Prostate gland (tissue), 2 donors: Measurements from ENCODE around the gene POLR1C.
"Not testable (repeated sequence)": the region's sequence is repeated elsewhere in the genome, so short reads cannot be mapped to it uniquely, and the experiment has no call there.

ENCODE experiments used
- CTCF ChIP-seq, 4 experiments: fragments of 200-600 bp in 2 of 4; fragments of 450-650 bp in 2 of 4; sonication (generic) in 2 of 4; IDR thresholded peaks; 1 replicate in 3 of 4; 2 replicates in 1 of 4; pipeline ENCODE4 v1.5.1; 2016 to 2019; ENCODE audit warnings: antibody characterized with exemption in 4 of 4, mild to moderate bottlenecking in 2 of 4, moderate library complexity in 2 of 4
- POLR2A ChIP-seq: fragments of 450-650 bp; IDR thresholded peaks from one replicate; pipeline ENCODE4 v1.6.1; 2016; ENCODE audit warnings: antibody characterized with exemption, mild to moderate bottlenecking

DNA sequence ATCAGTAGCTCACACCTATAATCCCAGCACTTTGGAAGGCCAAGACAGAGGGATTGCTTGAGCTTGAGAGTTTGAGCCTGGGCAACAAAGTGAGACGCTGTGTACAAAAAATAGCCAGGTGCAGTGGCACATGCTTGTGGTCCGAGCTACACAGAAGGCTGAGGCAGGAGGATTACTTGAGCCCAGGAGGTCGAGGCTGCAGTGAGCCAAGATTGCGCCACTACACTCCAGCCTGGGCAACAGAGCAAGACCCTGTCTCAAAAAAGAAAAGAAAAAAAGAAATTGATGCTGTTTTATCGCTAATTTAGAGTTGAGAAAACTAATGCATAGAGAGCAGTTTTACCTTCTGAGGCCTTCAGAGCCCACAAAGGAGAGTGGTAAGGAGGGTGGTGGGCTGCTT is 18.6 kb upstream of the POLR1C start:
- TF ChIP-seq CTCF (IDR thresholded peaks at IDR 0.05); POLR2A: not testable (repeated sequence)
